Measurements from ENCODE around the gene PPDPF. TPM values are rescaled to one million over a fixed set of nuclear protein-coding genes. Genes with fewer than 3 reads are reported as not detected.

PPDPF gene
- polyA plus RNA-seq, 1 donor (not counting 4 experiments of a cell fraction or from before 2014, with no cell fraction given): 8.8 TPM

DNA sequence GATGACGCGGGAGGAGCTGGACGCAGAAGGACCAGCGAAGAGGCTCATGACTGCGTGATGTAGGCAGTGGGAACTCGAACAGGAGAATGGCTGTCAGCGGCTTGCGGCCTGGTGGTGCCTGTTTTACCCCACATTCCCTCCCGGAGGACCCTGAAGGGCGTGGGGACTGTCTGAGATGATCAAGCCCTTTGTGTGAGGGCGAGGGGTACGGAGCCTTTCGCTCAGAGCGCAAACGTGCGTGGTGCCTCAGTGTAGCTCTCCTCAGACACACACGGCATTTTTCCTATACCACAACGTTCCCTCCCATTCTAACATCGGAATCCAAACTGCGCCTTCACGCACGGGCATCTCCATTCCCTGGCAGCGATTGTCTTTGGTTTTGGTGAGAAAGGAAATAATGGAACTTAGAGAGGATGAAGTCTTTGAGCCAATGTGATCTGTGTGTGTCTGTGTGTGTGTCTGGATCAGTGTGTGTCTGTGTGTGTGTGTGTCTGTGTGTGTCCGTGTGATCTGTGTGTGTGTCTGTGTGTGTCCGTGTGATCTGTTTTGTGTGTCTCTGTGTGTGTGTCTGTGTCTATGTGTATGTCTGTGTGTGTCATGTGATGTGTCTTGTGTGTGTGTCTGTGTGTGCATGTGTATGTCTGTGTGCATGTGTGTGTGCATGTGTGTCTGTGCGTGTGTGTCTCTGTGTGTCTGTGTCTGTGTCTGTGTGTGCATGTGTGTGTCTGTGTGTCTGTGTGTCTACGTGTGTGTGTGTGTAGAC lies 11.3 kb downstream of the PPDPF start:
- peaks cover 12 to 23% of the 10 kb centered on the region in 2 experiments for H3K36me3 ChIP-seq (ENCODE audit: control insufficient read depth in 2 of 2, extremely low read depth in 1 of 2, insufficient read depth in 2 of 2, low read length in 2 of 2)
- dilution Hi-C loops (cut with MboI; ENCODE audit: extremely low pct_ligation_motif_present, low sequenced_read_pairs): no loop called here
- TF ChIP-seq CTCF (optimal IDR thresholded peaks at IDR 0.05 in 1 of 3, IDR thresholded peaks at IDR 0.05 in 1 of 3, conservative IDR thresholded peaks at IDR 0.05 in 1 of 3; ENCODE audit: extremely low read depth in 1 of 3, insufficient read depth in 2 of 3, low read length in 3 of 3): no peak
- no peak for TF ChIP-seq EZH2 (IDR thresholded peaks at IDR 0.05; ENCODE audit: low read length)
- FAIRE-seq: no peak
- DNase-seq (ENCODE audit: low read depth, low spot score): no peak
- H3K4me3 ChIP-seq (ENCODE audit: control insufficient read depth in 2 of 3, extremely low read depth in 1 of 3, insufficient read depth in 2 of 3, low read depth in 1 of 3, low read length in 3 of 3): no peak overlapping the region
- no peak overlapping the region for H2AFZ ChIP-seq (ENCODE audit: control insufficient read depth, low read length)
- H3K27ac ChIP-seq (ENCODE audit: control insufficient read depth, insufficient read depth, low read length): no peak overlapping the region
- H3K9me3 ChIP-seq (ENCODE audit: control insufficient read depth, low read depth, low read length): no peaks in the 10 kb centered on the region
- H3K79me2 ChIP-seq (ENCODE audit: control insufficient read depth, insufficient read depth, low read length): peaks cover 8% of the 10 kb centered on the region
- peaks cover 20% of the 10 kb centered on the region for H3K4me1 ChIP-seq (ENCODE audit: control insufficient read depth, extremely low read depth, insufficient read depth, low read length)
- H3K9me1 ChIP-seq (ENCODE audit: control insufficient read depth, extremely low read depth, insufficient read depth, low read length): no peaks in the 10 kb centered on the region
- H3K27me3 ChIP-seq (ENCODE audit: control insufficient read depth, extremely low read depth, insufficient read depth, low read length): no peaks in the 10 kb centered on the region
- H4K20me1 ChIP-seq (ENCODE audit: control insufficient read depth, extremely low read depth, insufficient read depth, low read length): peaks cover 7% of the 10 kb centered on the region
- H3K4me2 ChIP-seq (ENCODE audit: control insufficient read depth, extremely low read depth, insufficient read depth, low read depth, low read length): no peak overlapping the region
- H3K9ac ChIP-seq (ENCODE audit: control insufficient read depth, extremely low read depth, insufficient read depth, low read length): no peak overlapping the region

DNA sequence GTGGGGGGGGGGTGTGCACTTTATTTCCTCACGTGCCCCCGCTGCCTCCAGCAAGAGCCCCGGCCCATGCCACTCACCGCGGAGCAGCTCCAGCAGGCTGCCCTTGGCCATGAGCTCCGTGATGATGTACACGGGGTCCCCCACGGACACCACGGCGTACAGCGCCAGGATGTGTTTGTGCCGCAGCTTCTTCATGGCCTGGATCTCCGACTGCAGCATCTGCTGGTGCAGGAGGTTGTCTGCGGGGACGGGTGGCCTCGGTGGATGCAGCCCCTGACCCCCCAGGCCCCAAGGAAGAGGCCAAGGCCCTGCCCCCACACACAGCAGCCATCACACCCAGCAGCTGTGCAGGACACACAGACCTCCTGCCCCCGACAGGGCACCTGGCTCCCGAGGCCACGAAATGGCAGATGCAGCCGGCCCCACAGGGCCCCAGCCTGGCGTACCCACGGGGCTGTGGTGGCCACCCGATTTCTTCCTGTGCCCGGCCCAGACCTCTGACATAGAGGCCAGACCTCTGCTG lies 11.9 kb downstream of the PPDPF start:
- H3K27ac ChIP-seq (ENCODE audit: control insufficient read depth, insufficient read depth, low read length): no peak overlapping the region
- H3K36me3 ChIP-seq (ENCODE audit: control insufficient read depth in 2 of 2, extremely low read depth in 1 of 2, insufficient read depth in 2 of 2, low read length in 2 of 2): peaks cover 12 to 23% of the 10 kb centered on the region in 2 experiments
- no peaks in the 10 kb centered on the region for H3K27me3 ChIP-seq (ENCODE audit: control insufficient read depth, extremely low read depth, insufficient read depth, low read length)
- no peak overlapping the region for H3K4me2 ChIP-seq (ENCODE audit: control insufficient read depth, extremely low read depth, insufficient read depth, low read depth, low read length)
- FAIRE-seq: no peak
- no peak overlapping the region for H2AFZ ChIP-seq (ENCODE audit: control insufficient read depth, low read length)
- dilution Hi-C loops (cut with MboI; ENCODE audit: extremely low pct_ligation_motif_present, low sequenced_read_pairs): no loop called here
- no peak overlapping the region for H3K4me3 ChIP-seq (ENCODE audit: control insufficient read depth in 2 of 3, extremely low read depth in 1 of 3, insufficient read depth in 2 of 3, low read depth in 1 of 3, low read length in 3 of 3)
- H4K20me1 ChIP-seq (ENCODE audit: control insufficient read depth, extremely low read depth, insufficient read depth, low read length): peaks cover 7% of the 10 kb centered on the region
- H3K9me3 ChIP-seq (ENCODE audit: control insufficient read depth, low read depth, low read length): no peaks in the 10 kb centered on the region
- peaks cover 10% of the 10 kb centered on the region for H3K79me2 ChIP-seq (ENCODE audit: control insufficient read depth, insufficient read depth, low read length)
- H3K4me1 ChIP-seq (ENCODE audit: control insufficient read depth, extremely low read depth, insufficient read depth, low read length): peaks cover 20% of the 10 kb centered on the region
- H3K9ac ChIP-seq (ENCODE audit: control insufficient read depth, extremely low read depth, insufficient read depth, low read length): no peak overlapping the region
- TF ChIP-seq EZH2 (IDR thresholded peaks at IDR 0.05; ENCODE audit: low read length): no peak
- TF ChIP-seq CTCF (optimal IDR thresholded peaks at IDR 0.05 in 1 of 3, IDR thresholded peaks at IDR 0.05 in 1 of 3, conservative IDR thresholded peaks at IDR 0.05 in 1 of 3; ENCODE audit: extremely low read depth in 1 of 3, insufficient read depth in 2 of 3, low read length in 3 of 3): no peak
- no peaks in the 10 kb centered on the region for H3K9me1 ChIP-seq (ENCODE audit: control insufficient read depth, extremely low read depth, insufficient read depth, low read length)
- no peak for DNase-seq (ENCODE audit: low read depth, low spot score)
